DOHH2 (cell line): ENCODE results near the gene HELZ.

Experiments used
- H3F3A ChIP-seq: fragments of 200-600 bp; sonication (generic), shearing (Covaris generic); 2 replicates; pipeline ENCODE4 v1.6.0; 2016; ENCODE audit warnings: antibody characterized with exemption, mild to moderate bottlenecking; ENCODE audit not compliant: control insufficient read depth, insufficient read depth
- H3K27ac ChIP-seq: fragments of 200-600 bp; sonication (generic); 2 replicates; pipeline ENCODE4 v1.5.1; 2014; ENCODE audit warnings: low read depth, mild to moderate bottlenecking, low read length, moderate library complexity
- H3K27me3 ChIP-seq: fragments of 200-600 bp; sonication (generic); 2 replicates; pipeline ENCODE4 v1.6.1; 2014; ENCODE audit warnings: mild to moderate bottlenecking, low read length, mixed read lengths; ENCODE audit not compliant: control insufficient read depth
- H3K36me3 ChIP-seq: fragments of 200-600 bp; sonication (generic); 2 replicates; pipeline ENCODE4 v1.6.1; 2014; ENCODE audit warnings: mild to moderate bottlenecking, low read length, moderate library complexity, mixed read lengths; ENCODE audit not compliant: control insufficient read depth
- H3K4me1 ChIP-seq: fragments of 200-600 bp; sonication (generic); 2 replicates; pipeline ENCODE4 v1.6.1; 2014; ENCODE audit warnings: mild to moderate bottlenecking, low read length, mixed read lengths; ENCODE audit not compliant: control insufficient read depth
- H3K4me2 ChIP-seq: fragments of 200-600 bp; sonication (generic); 2 replicates; pipeline ENCODE4 v1.6.0; 2014; ENCODE audit warnings: mild to moderate bottlenecking, low read length, moderate library complexity
- H3K4me3 ChIP-seq: fragments of 200-600 bp; sonication (generic); 2 replicates; pipeline ENCODE4 v1.5.1; 2014; ENCODE audit warnings: mild to moderate bottlenecking, low read length, mixed read lengths
- H3K79me2 ChIP-seq: fragments of 200-600 bp; sonication (generic); 2 replicates; pipeline ENCODE4 v1.6.1; 2014; ENCODE audit warnings: mild to moderate bottlenecking, low read length, mixed read lengths; ENCODE audit not compliant: control insufficient read depth
- H3K9me2 ChIP-seq: fragments of 200-600 bp; sonication (generic); replicated peaks from 2 replicates; pipeline ENCODE4 v1.6.1; 2014; ENCODE audit warnings: mild to moderate bottlenecking, low read length, mixed read lengths; ENCODE audit not compliant: control insufficient read depth
- H3K9me3 ChIP-seq: fragments of 200-600 bp; sonication (generic); 2 replicates; pipeline ENCODE4 v1.6.1; 2014; ENCODE audit warnings: antibody characterized with exemption, low read length, mixed read lengths; ENCODE audit not compliant: control insufficient read depth, insufficient read depth
- H4K20me1 ChIP-seq: fragments of 200-600 bp; sonication (generic); 2 replicates; pipeline ENCODE4 v1.6.0; 2014; ENCODE audit warnings: low read depth, mild to moderate bottlenecking, antibody characterized with exemption, low read length, moderate library complexity; ENCODE audit not compliant: control insufficient read depth, insufficient read depth
- EZH2phosphoT487 ChIP-seq: fragments of 200-600 bp; sonication (generic); IDR thresholded peaks from 2 replicates; pipeline ENCODE4 v1.6.1; 2017; ENCODE audit warnings: borderline replicate concordance, mild to moderate bottlenecking, antibody characterized with exemption, low read length, moderate library complexity, mixed read lengths
- TF ChIP-seq, protein P1 (sequence below): fragments of 200-600 bp; sonication (generic); IDR thresholded peaks from one replicate; pipeline ENCODE4 v1.5.1; 2014; ENCODE audit warnings: antibody characterized with exemption, mild to moderate bottlenecking, low read depth, low read length; ENCODE audit not compliant: poor library complexity, severe bottlenecking

The HELZ gene

GRCh38 chr17:67109111-67109510 is 135.9 kb downstream of the HELZ start:
- H3K4me1 ChIP-seq: no peaks in the 10 kb centered on the region
- H3K27me3 ChIP-seq: no peaks in the 10 kb centered on the region
- no peaks in the 10 kb centered on the region for H3K9me2 ChIP-seq
- no peak overlapping the region for H3K4me2 ChIP-seq
- no peak for TF ChIP-seq EZH2phosphoT487
- TF ChIP-seq, protein P1, sequence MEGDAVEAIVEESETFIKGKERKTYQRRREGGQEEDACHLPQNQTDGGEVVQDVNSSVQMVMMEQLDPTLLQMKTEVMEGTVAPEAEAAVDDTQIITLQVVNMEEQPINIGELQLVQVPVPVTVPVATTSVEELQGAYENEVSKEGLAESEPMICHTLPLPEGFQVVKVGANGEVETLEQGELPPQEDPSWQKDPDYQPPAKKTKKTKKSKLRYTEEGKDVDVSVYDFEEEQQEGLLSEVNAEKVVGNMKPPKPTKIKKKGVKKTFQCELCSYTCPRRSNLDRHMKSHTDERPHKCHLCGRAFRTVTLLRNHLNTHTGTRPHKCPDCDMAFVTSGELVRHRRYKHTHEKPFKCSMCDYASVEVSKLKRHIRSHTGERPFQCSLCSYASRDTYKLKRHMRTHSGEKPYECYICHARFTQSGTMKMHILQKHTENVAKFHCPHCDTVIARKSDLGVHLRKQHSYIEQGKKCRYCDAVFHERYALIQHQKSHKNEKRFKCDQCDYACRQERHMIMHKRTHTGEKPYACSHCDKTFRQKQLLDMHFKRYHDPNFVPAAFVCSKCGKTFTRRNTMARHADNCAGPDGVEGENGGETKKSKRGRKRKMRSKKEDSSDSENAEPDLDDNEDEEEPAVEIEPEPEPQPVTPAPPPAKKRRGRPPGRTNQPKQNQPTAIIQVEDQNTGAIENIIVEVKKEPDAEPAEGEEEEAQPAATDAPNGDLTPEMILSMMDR: no peak
- H3K36me3 ChIP-seq: peaks cover 73% of the 10 kb centered on the region
- no peaks in the 10 kb centered on the region for H4K20me1 ChIP-seq
- no peak overlapping the region for H3K27ac ChIP-seq
- no peaks in the 10 kb centered on the region for H3K9me3 ChIP-seq
- no peaks in the 10 kb centered on the region for H3F3A ChIP-seq
- no peak overlapping the region for H3K4me3 ChIP-seq
- H3K79me2 ChIP-seq: no peaks in the 10 kb centered on the region

- TF ChIP-seq EZH2phosphoT487: no peak
- TF ChIP-seq, protein P1: no peak
- no peaks in the 10 kb centered on the region for H3F3A ChIP-seq
- no peak overlapping the region for H3K27ac ChIP-seq
- H3K4me2 ChIP-seq: no peak overlapping the region
- peaks cover 3% of the 10 kb centered on the region; the same call in 1 of the 2 replicates for H3K79me2 ChIP-seq
- peaks cover 70% of the 10 kb centered on the region for H3K36me3 ChIP-seq
- H3K4me1 ChIP-seq: no peaks in the 10 kb centered on the region
- no peaks in the 10 kb centered on the region for H3K9me3 ChIP-seq
- no peaks in the 10 kb centered on the region for H4K20me1 ChIP-seq
- H3K4me3 ChIP-seq: no peak overlapping the region
- H3K27me3 ChIP-seq: no peaks in the 10 kb centered on the region
- H3K9me2 ChIP-seq: no peaks in the 10 kb centered on the region
Measured at GRCh38 chr17:67107811-67108775, 136.9 kb downstream of the HELZ start.

DNA sequence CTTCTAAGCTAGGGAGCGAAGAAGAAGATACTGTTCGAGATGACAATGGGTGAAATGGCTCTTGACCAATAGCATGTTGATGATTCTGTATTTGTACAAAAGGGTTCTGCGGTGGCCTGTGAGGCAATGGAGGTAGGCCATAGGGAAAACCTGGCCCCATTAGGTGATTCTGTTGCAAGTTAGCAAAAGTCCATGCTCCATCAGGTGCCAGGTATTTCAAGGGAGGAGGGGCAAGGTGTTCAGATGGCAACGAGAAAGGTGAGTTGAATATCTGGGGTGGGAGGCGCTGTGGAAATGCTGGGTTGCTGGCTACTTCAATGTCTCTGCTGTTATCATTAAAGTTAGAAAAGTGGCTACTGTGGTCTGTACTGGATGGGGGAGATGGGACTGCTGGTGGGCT is 137.8 kb downstream of the HELZ start:
- no peaks in the 10 kb centered on the region for H3F3A ChIP-seq
- no peaks in the 10 kb centered on the region for H3K4me1 ChIP-seq
- H4K20me1 ChIP-seq: no peaks in the 10 kb centered on the region
- no peak for TF ChIP-seq EZH2phosphoT487
- TF ChIP-seq, protein P1: no peak
- peaks cover 3% of the 10 kb centered on the region; the same call in 1 of the 2 replicates for H3K79me2 ChIP-seq
- H3K36me3 ChIP-seq: peaks cover 68% of the 10 kb centered on the region
- H3K27me3 ChIP-seq: no peaks in the 10 kb centered on the region
- no peaks in the 10 kb centered on the region for H3K9me2 ChIP-seq
- H3K4me3 ChIP-seq: no peak overlapping the region
- no peak overlapping the region for H3K4me2 ChIP-seq
- no peaks in the 10 kb centered on the region for H3K9me3 ChIP-seq
- no peak overlapping the region for H3K27ac ChIP-seq
